ENCODE results near the gene CLEC16A. TPM values are rescaled to one million over a fixed set of nuclear protein-coding genes. Genes with fewer than 3 reads are reported as not detected.

CLEC16A gene
- total RNA-seq, 2 experiments from 2014 or later = 31.1 to 34.1 TPM

GRCh38 chr16:11001611-11002010, 57.2 kb downstream of the CLEC16A start:
- no peaks in the 10 kb centered on the region for H3K9me3 Mint-ChIP-seq
- POLR2A ChIA-PET = no interaction called here
- no peak overlapping the region for H3K27ac Mint-ChIP-seq
- ATAC-seq (ENCODE audit: low read depth) (no peak), DNase-seq (no peak)
- H3K27me3 Mint-ChIP-seq = no peaks in the 10 kb centered on the region
- peaks cover 32% of the 10 kb centered on the region for H3K4me1 Mint-ChIP-seq
- no peak overlapping the region for H3K4me3 Mint-ChIP-seq
- H3K36me3 Mint-ChIP-seq = peaks cover 48% of the 10 kb centered on the region

DNA sequence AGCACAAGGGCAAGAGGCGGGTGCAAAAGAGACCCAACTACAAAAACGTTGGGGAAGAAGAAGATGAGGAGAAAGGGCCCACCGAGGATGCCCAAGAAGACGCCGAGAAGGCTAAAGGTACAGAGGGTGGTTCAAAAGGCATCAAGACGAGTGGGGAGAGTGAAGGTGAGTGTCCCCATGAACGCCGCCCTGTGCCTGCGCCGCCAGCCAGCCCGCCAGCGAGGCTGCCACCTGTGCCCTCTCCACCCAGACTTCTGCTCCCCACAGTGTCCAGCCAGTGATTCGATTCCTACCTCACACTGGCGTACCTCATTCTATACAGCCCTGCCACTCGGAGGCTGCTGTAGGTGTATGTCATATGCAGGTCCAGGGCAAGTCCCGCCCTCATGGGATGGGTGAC, 58.8 kb downstream of the CLEC16A start:
- Mint-ChIP-seq H3K4me3 (no peak overlapping the region), H3K36me3 (peaks cover 41% of the 10 kb centered on the region), H3K27me3 (no peaks in the 10 kb centered on the region), H3K27ac (no peak overlapping the region), H3K4me1 (peaks cover 23% of the 10 kb centered on the region), H3K9me3 (no peaks in the 10 kb centered on the region)
- ATAC-seq (ENCODE audit: low read depth) = no peak
- POLR2A ChIA-PET = no interaction called here
- no peak for DNase-seq

- ATAC-seq (ENCODE audit: low read depth) (no peak), DNase-seq (no peak)
- Mint-ChIP-seq H3K4me3 (no peak overlapping the region), H3K36me3 (peaks cover 44% of the 10 kb centered on the region), H3K9me3 (no peaks in the 10 kb centered on the region), H3K27ac (peak overlapping the region; percentile 51), H3K27me3 (no peaks in the 10 kb centered on the region), H3K4me1 (peaks cover 24% of the 10 kb centered on the region)
- POLR2A ChIA-PET = no interaction called here
Measured at GRCh38 chr16:11004351-11004750, 60.0 kb downstream of the CLEC16A start.

- peak overlapping the region; percentile 23 for H3K27ac Mint-ChIP-seq
- H3K27me3 Mint-ChIP-seq = no peaks in the 10 kb centered on the region
Measured at GRCh38 chr16:11004973-11005610, 60.7 kb downstream of the CLEC16A start.

DNA sequence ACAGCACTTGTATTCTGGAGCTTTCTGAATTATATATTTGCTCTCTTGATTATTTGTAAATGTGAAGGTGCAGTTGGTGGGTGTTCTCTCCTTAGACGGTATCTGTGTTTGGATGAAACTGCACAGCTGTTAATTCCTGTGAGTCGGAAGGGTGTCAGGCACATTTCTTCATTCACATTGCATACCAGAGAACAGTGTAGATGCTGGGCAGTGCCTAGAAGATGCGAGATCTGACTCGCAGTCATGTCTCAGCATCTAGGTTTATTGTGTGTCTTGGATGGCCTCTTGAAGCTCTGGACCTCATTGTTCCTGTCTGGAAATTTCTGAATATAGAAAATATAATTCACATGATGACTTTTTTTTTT, 61.2 kb downstream of the CLEC16A start:
- Mint-ChIP-seq H3K4me1 (peaks cover 29% of the 10 kb centered on the region), H3K9me3 (no peaks in the 10 kb centered on the region), H3K4me3 (no peak overlapping the region), H3K27ac (peak overlapping the region; percentile 23), H3K36me3 (peaks cover 43% of the 10 kb centered on the region), H3K27me3 (no peaks in the 10 kb centered on the region)
- DNase-seq (no peak), ATAC-seq (ENCODE audit: low read depth) (no peak)
- POLR2A ChIA-PET = interaction anchor here (0.5 kb wide), 1 partner anchor 245 kb away, joined by 3 read pairs; no protein-coding TSS in a partner anchor

More at GRCh38 chr16:11004973-11005610, 60.7 kb downstream of the CLEC16A start:
- Mint-ChIP-seq H3K36me3 (peaks cover 42% of the 10 kb centered on the region), H3K4me3 (no peak overlapping the region), H3K4me1 (peaks cover 27% of the 10 kb centered on the region), H3K9me3 (no peaks in the 10 kb centered on the region)
- POLR2A ChIA-PET = interaction anchor here (0.5 kb wide), 1 partner anchor 246 kb away, joined by 3 read pairs; no protein-coding TSS in a partner anchor
- ATAC-seq (ENCODE audit: low read depth) (no peak), DNase-seq (no peak)

- Mint-ChIP-seq H3K27me3 (no peaks in the 10 kb centered on the region), H3K4me3 (no peak overlapping the region), H3K4me1 (peaks cover 27% of the 10 kb centered on the region), H3K27ac (no peak overlapping the region), H3K36me3 (peaks cover 43% of the 10 kb centered on the region), H3K9me3 (no peaks in the 10 kb centered on the region)
- ATAC-seq (ENCODE audit: low read depth) (no peak), DNase-seq (no peak)
- POLR2A ChIA-PET = no interaction called here
Measured at GRCh38 chr16:11006656-11007055, 62.3 kb downstream of the CLEC16A start.

- Mint-ChIP-seq H3K4me3 (no peak overlapping the region), H3K9me3 (no peaks in the 10 kb centered on the region), H3K27ac (no peak overlapping the region), H3K27me3 (no peaks in the 10 kb centered on the region), H3K36me3 (peaks cover 39% of the 10 kb centered on the region), H3K4me1 (peaks cover 26% of the 10 kb centered on the region)
- DNase-seq (no peak), ATAC-seq (ENCODE audit: low read depth) (no peak)
- POLR2A ChIA-PET = no interaction called here
Measured at GRCh38 chr16:11007714-11008280, 63.4 kb downstream of the CLEC16A start.

DNA sequence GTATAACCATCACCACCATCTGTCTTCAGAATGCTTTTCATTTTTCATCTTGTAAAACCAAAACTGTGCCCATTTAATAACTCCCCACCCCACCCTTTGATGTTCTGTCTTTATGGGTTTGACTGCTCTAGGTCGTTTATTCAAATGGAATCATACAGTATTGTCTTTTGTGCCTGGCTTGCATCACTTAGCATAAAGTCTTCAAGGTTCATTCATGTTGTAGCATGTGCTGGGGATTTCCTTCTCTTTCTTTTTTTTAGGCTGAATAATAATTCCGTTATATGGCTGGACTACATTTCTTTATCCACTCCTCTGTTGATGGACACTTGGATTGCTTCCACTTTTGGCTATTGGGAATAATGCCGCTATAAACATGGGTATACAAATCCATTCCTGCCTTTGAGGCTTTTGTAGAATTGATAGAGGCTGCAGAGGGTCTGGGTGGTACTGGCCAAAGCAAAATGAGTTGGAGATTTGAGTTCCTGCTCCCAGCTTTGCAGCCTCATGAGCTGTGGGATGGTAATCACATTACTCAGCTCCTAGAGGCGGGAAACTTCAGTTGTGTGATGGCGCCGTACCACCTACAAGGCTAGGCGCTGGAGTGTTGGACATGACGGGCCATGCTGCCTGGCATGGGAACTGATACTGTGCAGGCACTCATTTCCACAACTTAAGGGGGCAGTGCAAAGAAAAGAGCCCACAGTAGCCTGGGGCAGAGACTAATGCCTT, 64.8 kb downstream of the CLEC16A start:
- Mint-ChIP-seq H3K27me3 (no peaks in the 10 kb centered on the region), H3K4me1 (peaks cover 21% of the 10 kb centered on the region), H3K9me3 (no peaks in the 10 kb centered on the region), H3K4me3 (no peak overlapping the region), H3K27ac (no peak overlapping the region), H3K36me3 (peaks cover 38% of the 10 kb centered on the region)
- POLR2A ChIA-PET = no interaction called here
- no peak for DNase-seq
- ATAC-seq (ENCODE audit: low read depth) = no peak

GRCh38 chr16:11010575-11011221, 66.3 kb downstream of the CLEC16A start:
- POLR2A ChIA-PET = no interaction called here
- no peak overlapping the region for H3K4me3 Mint-ChIP-seq
- H3K27ac Mint-ChIP-seq = no peak overlapping the region

GRCh38 chr16:11011326-11011725, 67.0 kb downstream of the CLEC16A start:
- Mint-ChIP-seq H3K27me3 (no peaks in the 10 kb centered on the region), H3K36me3 (peaks cover 32% of the 10 kb centered on the region), H3K27ac (no peak overlapping the region), H3K4me3 (no peak overlapping the region), H3K9me3 (no peaks in the 10 kb centered on the region), H3K4me1 (peaks cover 14% of the 10 kb centered on the region)
- ATAC-seq (ENCODE audit: low read depth) (no peak), DNase-seq (no peak)
- POLR2A ChIA-PET = no interaction called here

More at GRCh38 chr16:11010575-11011221, 66.3 kb downstream of the CLEC16A start:
- no peaks in the 10 kb centered on the region for H3K9me3 Mint-ChIP-seq
- peaks cover 32% of the 10 kb centered on the region for H3K36me3 Mint-ChIP-seq
- peaks cover 14% of the 10 kb centered on the region for H3K4me1 Mint-ChIP-seq
- H3K27me3 Mint-ChIP-seq = no peaks in the 10 kb centered on the region
- no peak for DNase-seq
- ATAC-seq (ENCODE audit: low read depth) = no peak

- peaks cover 33% of the 10 kb centered on the region for H3K36me3 Mint-ChIP-seq
- POLR2A ChIA-PET = no interaction called here
- H3K27ac Mint-ChIP-seq = no peak overlapping the region
- no peak overlapping the region for H3K4me3 Mint-ChIP-seq
- H3K9me3 Mint-ChIP-seq = no peaks in the 10 kb centered on the region
- peaks cover 19% of the 10 kb centered on the region for H3K4me1 Mint-ChIP-seq
- DNase-seq (no peak), ATAC-seq (ENCODE audit: low read depth) (no peak)
- H3K27me3 Mint-ChIP-seq = no peaks in the 10 kb centered on the region
Measured at GRCh38 chr16:11012841-11013240, 68.5 kb downstream of the CLEC16A start.

DNA sequence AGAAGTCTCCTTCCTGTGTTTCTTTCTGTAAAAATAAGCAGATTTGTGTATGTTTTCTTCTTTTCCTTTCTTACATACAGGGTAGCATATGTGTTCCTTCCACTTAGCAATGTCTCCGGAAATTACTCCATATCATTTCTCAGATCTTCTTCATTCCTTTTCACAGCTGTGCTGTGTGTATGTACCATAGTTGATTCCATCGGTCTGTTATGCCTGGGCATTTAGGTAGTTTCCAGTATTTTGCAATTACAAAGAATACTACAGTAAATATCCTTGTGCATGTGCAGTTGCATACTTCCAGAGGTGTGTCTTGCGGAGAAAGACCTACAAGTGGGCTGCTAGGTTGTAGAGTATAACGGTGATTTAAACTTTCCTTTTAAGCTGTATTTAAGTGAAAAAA, 69.8 kb downstream of the CLEC16A start:
- no peak overlapping the region for H3K27ac Mint-ChIP-seq
- H3K4me1 Mint-ChIP-seq = peaks cover 17% of the 10 kb centered on the region
- H3K4me3 Mint-ChIP-seq = no peak overlapping the region
- ATAC-seq (ENCODE audit: low read depth) (no peak), DNase-seq (no peak)
- H3K36me3 Mint-ChIP-seq = peaks cover 30% of the 10 kb centered on the region
- POLR2A ChIA-PET = interaction anchor here (0.9 kb wide), 1 partner anchor 211 kb away, joined by 4 read pairs; no protein-coding TSS in a partner anchor
- H3K9me3 Mint-ChIP-seq = no peaks in the 10 kb centered on the region
- no peaks in the 10 kb centered on the region for H3K27me3 Mint-ChIP-seq

- Mint-ChIP-seq H3K27ac (no peak overlapping the region), H3K4me3 (no peak overlapping the region), H3K27me3 (no peaks in the 10 kb centered on the region), H3K36me3 (peaks cover 28% of the 10 kb centered on the region), H3K9me3 (no peaks in the 10 kb centered on the region), H3K4me1 (peaks cover 13% of the 10 kb centered on the region)
- DNase-seq = no peak
- ATAC-seq (ENCODE audit: low read depth) = no peak
- POLR2A ChIA-PET = interaction anchor here (0.9 kb wide), 1 partner anchor 210 kb away, joined by 4 read pairs; no protein-coding TSS in a partner anchor
Measured at GRCh38 chr16:11015076-11015475, 70.7 kb downstream of the CLEC16A start.
